Measurements from ENCODE around the gene CCKAR. TPM values are rescaled to one million over a fixed set of nuclear protein-coding genes. Genes with fewer than 3 reads are reported as not detected.

CCKAR gene
- total and polyA plus RNA-seq, 10 of the 15 experiments (the other 5 are each of a cell fraction or from before 2014, with no cell fraction given): not detected

GRCh38 chr4:26509681-26510333 is 19.5 kb upstream of the CCKAR start:
- H3K4me3 ChIP-seq: no peak overlapping the region
- SMC1A ChIA-PET (ENCODE audit: uncharacterized antibody, unreplicated experiment): no interaction called here
- no peaks in the 10 kb centered on the region for H3K27me3 ChIP-seq (replicated peaks in 1 of 2; ENCODE audit: control insufficient read depth in 2 of 2, insufficient read depth in 2 of 2, low read length in 1 of 2)
- no peak for ATAC-seq
- no peaks in the 10 kb centered on the region for H3K36me3 ChIP-seq (ENCODE audit: control insufficient read depth in 2 of 2, insufficient read depth in 2 of 2, low read length in 1 of 2)
- H3K79me2 ChIP-seq (ENCODE audit: control insufficient read depth, insufficient read depth, low read length): no peaks in the 10 kb centered on the region
- RAD21 ChIA-PET (ENCODE audit: unreplicated experiment): no interaction called here
- no peak for DNase-seq (ENCODE audit: low read depth, low spot score)
- CTCF ChIA-PET: no interaction called here
- in situ Hi-C loops (cut with MboI) (no loop called here), intact Hi-C loops (cut with micrococcal nuclease; ENCODE audit: unreplicated experiment) (no loop called here)
- no peak overlapping the region for H3K9ac ChIP-seq (ENCODE audit: control insufficient read depth, insufficient read depth, low read length)
- no peak for FAIRE-seq
- BruUV-seq (replicated peaks): no TSS peak
- POLR2A ChIA-PET: no interaction called here
- H3K27ac ChIP-seq (ENCODE audit: control insufficient read depth, insufficient read depth): no peak overlapping the region
- TF ChIP-seq BCL11A (IDR thresholded peaks at IDR 0.05; ENCODE audit: low read depth, low read length) (no peak), E2F4 (IDR thresholded peaks at IDR 0.05; ENCODE audit: low read depth, low read length) (no peak), CBX5 (IDR thresholded peaks at IDR 0.05; ENCODE audit: low read depth) (no peak), IKZF2 (IDR thresholded peaks at IDR 0.05) (no peak), STAT1 (conservative IDR thresholded peaks at IDR 0.05) (no peak), SMAD5 (IDR thresholded peaks at IDR 0.05; ENCODE audit: low read depth) (no peak), JUND (IDR thresholded peaks at IDR 0.05; ENCODE audit: low read depth, low read length) (no peak), ELK1 (IDR thresholded peaks at IDR 0.05; ENCODE audit: low read depth, low read length) (no peak), KDM1A (IDR thresholded peaks at IDR 0.05; ENCODE audit: borderline replicate concordance) (no peak), SMAD1 (IDR thresholded peaks at IDR 0.05; ENCODE audit: low read depth, partially characterized antibody) (no peak)
- H4K20me1 ChIP-seq (ENCODE audit: control insufficient read depth, insufficient read depth): no peaks in the 10 kb centered on the region
- no peak overlapping the region for H2AFZ ChIP-seq (ENCODE audit: control insufficient read depth, low read depth, low read length)
- no peaks in the 10 kb centered on the region for H3K4me1 ChIP-seq (ENCODE audit: control insufficient read depth, insufficient read depth, low read length)
- H3K4me2 ChIP-seq (ENCODE audit: control insufficient read depth, insufficient read depth): no peak overlapping the region
- WGBS (ENCODE audit: insufficient coverage, insufficient replicate concordance, low lambda C conversion rate, missing lambda C conversion rate): 36% methylated on average over 8 of the region's 8 CpGs
- no peaks in the 10 kb centered on the region for H3K9me3 ChIP-seq (replicated peaks; ENCODE audit: control insufficient read depth, insufficient read depth, low read length)

All from GM12878 (cell line).